Erythroblast (primary cell): ENCODE measurements around the gene CD82.

Source experiments
- GATA1 ChIP-seq: IDR thresholded peaks from 2 replicates; pipeline ENCODE4 v1.6.1; 2011; ENCODE audit warnings: low read depth, mild to moderate bottlenecking, control low read depth, low read length, moderate library complexity
- POLR2A ChIP-seq: IDR thresholded peaks from 2 replicates; pipeline ENCODE4 v1.6.1; 2011; ENCODE audit warnings: mild to moderate bottlenecking, low read length

DNA sequence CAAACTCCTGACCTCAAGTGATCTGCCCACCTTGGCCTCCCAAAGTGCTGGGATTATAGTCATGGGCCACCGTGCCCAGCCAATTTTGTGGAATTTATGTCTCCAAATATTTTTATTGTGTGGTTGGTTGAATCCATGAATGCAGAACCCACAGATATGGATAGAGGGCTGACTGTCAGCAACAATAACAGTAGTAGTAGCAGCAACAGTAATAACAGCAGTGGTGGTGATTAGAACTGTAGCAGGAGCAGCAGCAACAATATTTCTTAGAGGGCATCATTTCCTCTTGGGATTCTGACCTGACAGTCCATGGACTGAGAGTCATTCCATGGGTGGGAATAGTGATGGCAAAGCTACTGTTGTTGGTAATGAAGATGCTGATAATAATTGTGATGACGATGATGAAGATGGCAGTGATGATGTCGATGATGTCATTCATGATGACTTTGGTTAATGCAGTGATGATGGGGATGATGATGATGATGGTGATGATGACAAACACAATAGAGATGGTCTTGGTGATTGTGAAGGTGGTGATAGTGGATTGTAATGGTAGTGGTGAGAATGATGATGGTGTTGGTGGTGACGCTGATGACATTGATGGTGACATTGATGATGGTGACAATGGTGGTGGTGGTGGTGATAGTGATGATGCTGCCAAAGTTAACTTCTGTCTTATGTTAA is 13.9 kb upstream of the CD82 start:
- no peak for TF ChIP-seq POLR2A
- no peak for TF ChIP-seq GATA1
